ENCODE data around the gene GMPPB. TPM values are rescaled to one million over a fixed set of nuclear protein-coding genes. Genes with fewer than 3 reads are reported as not detected.

GMPPB gene
- total and polyA plus RNA-seq, 2 of the 8 experiments (the other 6 are each of a cell fraction or from before 2014, with no cell fraction given): 20.9 to 23.9 TPM

DNA sequence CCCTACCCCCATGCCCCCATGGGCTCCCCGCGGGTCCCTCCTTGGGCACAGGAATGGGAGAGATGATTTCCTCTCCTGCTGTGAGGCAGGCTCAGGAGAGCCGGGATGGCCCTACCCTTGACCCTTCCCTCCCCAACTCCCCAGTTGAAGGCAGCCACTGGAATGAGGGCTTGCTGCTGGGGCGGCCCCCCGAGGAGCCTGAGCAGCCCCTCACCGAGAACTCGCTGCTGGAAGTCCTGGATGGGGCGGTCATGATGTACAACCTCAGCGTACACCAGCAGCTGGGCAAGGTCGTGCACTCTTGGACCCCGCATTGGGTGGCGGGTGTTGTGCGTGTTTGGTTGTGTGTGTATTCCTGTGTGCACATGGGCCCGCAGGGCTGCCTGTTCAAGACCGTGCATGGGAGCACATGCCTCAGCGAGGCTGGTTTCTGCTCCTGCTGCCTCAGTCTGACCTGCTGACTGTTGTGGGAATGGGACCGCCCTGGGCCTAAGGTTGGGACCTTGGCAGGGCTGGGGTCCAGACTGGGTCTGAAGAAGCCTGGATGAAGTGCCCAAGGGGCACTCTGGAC is 18.3 kb downstream of the GMPPB start:
- Histone ChIP-seq H3K23me2 (ENCODE audit: low read depth, low read length) (no peaks in the 10 kb centered on the region), H3K4me2 (ENCODE audit: insufficient read depth in 1 of 2, low read depth in 2 of 2, low read length in 2 of 2) (no peak overlapping the region), H3K79me2 (ENCODE audit: control insufficient read depth in 1 of 2, insufficient read depth in 2 of 2, low read length in 2 of 2) (no peaks in the 10 kb centered on the region), H3K18ac (ENCODE audit: extremely low read depth, low read length) (no peak overlapping the region), H4K91ac (replicated peaks; ENCODE audit: insufficient read length, low read length) (no peak overlapping the region), H2AK5ac (ENCODE audit: low read depth, low read length) (no peak overlapping the region), H2AFZ (ENCODE audit: low read length) (no peak overlapping the region), H4K5ac (ENCODE audit: insufficient read length, low read depth, low read length) (no peak overlapping the region), H3K4me1 (replicated peaks in 1 of 4; ENCODE audit: control insufficient read depth in 3 of 4, insufficient read depth in 4 of 4, low read length in 3 of 4) (peaks cover 0 to 9% (median 5%) of the 10 kb centered on the region in 4 experiments; a peak in 5 of 7 replicates), H2BK5ac (ENCODE audit: low read depth, low read length) (no peak overlapping the region), H3K36me3 (ENCODE audit: control insufficient read depth in 2 of 4, insufficient read depth in 4 of 4, low read length in 3 of 4) (peaks cover 4 to 5% (median 5%) of the 10 kb centered on the region in 4 experiments; a peak in 5 of 8 replicates), H2BK15ac (ENCODE audit: low read length) (no peak overlapping the region), H2BK12ac (ENCODE audit: low read depth, low read length) (no peak overlapping the region), H3K4me3 (ENCODE audit: extremely low read depth in 1 of 4, insufficient read depth in 2 of 4, low read depth in 3 of 4, low read length in 4 of 4) (no peak overlapping the region), H3K27ac (ENCODE audit: low read depth, low read length) (no peak overlapping the region), H3K9me3 (ENCODE audit: insufficient read depth in 2 of 2, low read depth in 1 of 2, low read length in 1 of 2) (no peaks in the 10 kb centered on the region), H3K56ac (replicated peaks; ENCODE audit: insufficient read length, low read depth, low read length) (no peak overlapping the region), H3K4ac (replicated peaks; ENCODE audit: insufficient read length, low read depth, low read length) (no peak overlapping the region), H3K14ac (ENCODE audit: insufficient read length) (no peak overlapping the region), H4K20me1 (replicated peaks in 1 of 2; ENCODE audit: control insufficient read depth in 1 of 2, insufficient read depth in 2 of 2, low read length in 2 of 2) (peaks cover 0 to 14% of the 10 kb centered on the region in 2 experiments), H3K9ac (replicated peaks in 1 of 4; ENCODE audit: extremely low read depth in 1 of 4, low read depth in 3 of 4, low read length in 3 of 4) (no peak overlapping the region), H2BK20ac (ENCODE audit: low read length) (no peak overlapping the region), H4K8ac (ENCODE audit: extremely low read depth, insufficient read depth, low read length) (no peak overlapping the region), H3K27me3 (replicated peaks in 1 of 4; ENCODE audit: control insufficient read depth in 3 of 4, extremely low read depth in 1 of 4, insufficient read depth in 3 of 4, low read length in 3 of 4) (no peaks in the 10 kb centered on the region), H2BK120ac (replicated peaks; ENCODE audit: low read depth, low read length) (no peak overlapping the region), H3K23ac (ENCODE audit: insufficient read length) (no peak overlapping the region), H3K79me1 (ENCODE audit: low read depth, low read length) (no peaks in the 10 kb centered on the region)
- WGBS, 2 experiments (ENCODE audit: extremely low coverage in 1 of 2, insufficient coverage in 1 of 2, insufficient read length in 1 of 2, insufficient replicate concordance in 2 of 2, low coverage in 1 of 2, low lambda C conversion rate in 2 of 2, missing lambda C conversion rate in 1 of 2): 96% methylated on average over 11 of the region's 17 CpGs; no CpG with 5 or more reads in 1 of the 2 experiments
- DNase-seq (ENCODE audit: low read depth in 1 of 2, low spot score in 2 of 2) (no peak), FAIRE-seq (no peak)
- CTCF ChIA-PET (ENCODE audit: partially characterized antibody): interaction anchor here (9.7 kb wide), 1 partner anchor 13 kb away, joined by 127 read pairs; the partner anchor contains the start of gene AMIGO3
- POLR2A ChIA-PET (ENCODE audit: partially characterized antibody): interaction anchor here (0.7 to 5.7 kb wide), 2 partner anchors 13 to 61 kb away, joined by 3 to 57 read pairs; partner anchors contain the start of gene AMIGO3
- TF ChIP-seq NRF1 (IDR thresholded peaks at IDR 0.05; ENCODE audit: low read depth, low read length) (no peak), CBX5 (IDR thresholded peaks at IDR 0.05; ENCODE audit: low read depth, low read length) (no peak), CHD2 (IDR thresholded peaks at IDR 0.05; ENCODE audit: low read length) (no peak), RFX5 (IDR thresholded peaks at IDR 0.05; ENCODE audit: borderline replicate concordance, low read depth, low read length) (no peak), POU5F1 (IDR thresholded peaks at IDR 0.05; ENCODE audit: low read depth, low read length) (no peak)

Measured in H1 (cell line).